Astrocyte of the spinal cord (primary cell): ENCODE data around the gene MYLK.
A peak's percentile ranks its signal among the peaks of the same experiment; 100 is the strongest.

ENCODE experiments used
- DNase-seq: peaks from one replicate; pipeline ENCODE4 v3.0.0; 2011; ENCODE audit warnings: low read depth, low spot score
- H3K4me3 ChIP-seq: 2 replicates; pipeline ENCODE4 v1.5.1; 2011; ENCODE audit warnings: low read depth, mild to moderate bottlenecking, low read length, moderate library complexity
- CTCF ChIP-seq: IDR thresholded peaks from 2 replicates; pipeline ENCODE4 v1.5.1; 2012; ENCODE audit warnings: low read depth, mild to moderate bottlenecking, low read length, inconsistent platforms
- in situ Hi-C: cut with HindIII; loops from 2 replicates; pipeline ENCODE4 v1.10.0; 2017; ENCODE audit warnings: low sequenced_read_pairs

MYLK gene

GRCh38 chr3:123621186-123621849, 262.8 kb downstream of the MYLK start:
- in situ Hi-C loops = no loop called here

DNA sequence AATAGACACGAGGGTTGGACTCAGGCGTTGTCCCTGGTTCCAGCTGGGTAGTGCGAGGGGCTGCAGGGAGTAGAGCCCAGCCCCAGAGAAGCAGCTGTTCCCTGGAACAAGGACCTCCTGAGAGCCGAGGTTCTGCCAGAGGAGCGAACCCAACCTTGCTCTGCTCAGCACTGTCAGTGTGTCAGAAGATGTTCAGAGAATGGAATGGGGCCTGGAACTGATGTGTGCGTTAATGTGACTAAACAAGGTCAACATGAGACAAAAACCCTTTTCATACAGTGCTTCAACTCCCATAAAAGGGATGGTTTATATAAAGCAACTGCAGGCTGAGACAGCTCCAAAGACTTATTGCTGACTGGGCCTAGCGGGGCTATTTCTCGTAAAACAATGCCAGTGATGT, 263.8 kb downstream of the MYLK start:
- DNase-seq = no peak
- no peak for TF ChIP-seq CTCF
- in situ Hi-C loops = no loop called here
- H3K4me3 ChIP-seq = no peak overlapping the region

More at GRCh38 chr3:123621186-123621849, 262.8 kb downstream of the MYLK start:
- H3K4me3 ChIP-seq = no peak overlapping the region
- DNase-seq = no peak
- TF ChIP-seq CTCF = no peak

- H3K4me3 ChIP-seq = no peak overlapping the region
Measured at GRCh38 chr3:123618768-123619484, 265.2 kb downstream of the MYLK start.

GRCh38 chr3:123618076-123618708, 265.9 kb downstream of the MYLK start:
- DNase-seq = no peak
- TF ChIP-seq CTCF = no peak
- in situ Hi-C loops = no loop called here
- no peak overlapping the region for H3K4me3 ChIP-seq

More at GRCh38 chr3:123618768-123619484, 265.2 kb downstream of the MYLK start:
- TF ChIP-seq CTCF = no peak
- in situ Hi-C loops = no loop called here
- peak; percentile 75 for DNase-seq

DNA sequence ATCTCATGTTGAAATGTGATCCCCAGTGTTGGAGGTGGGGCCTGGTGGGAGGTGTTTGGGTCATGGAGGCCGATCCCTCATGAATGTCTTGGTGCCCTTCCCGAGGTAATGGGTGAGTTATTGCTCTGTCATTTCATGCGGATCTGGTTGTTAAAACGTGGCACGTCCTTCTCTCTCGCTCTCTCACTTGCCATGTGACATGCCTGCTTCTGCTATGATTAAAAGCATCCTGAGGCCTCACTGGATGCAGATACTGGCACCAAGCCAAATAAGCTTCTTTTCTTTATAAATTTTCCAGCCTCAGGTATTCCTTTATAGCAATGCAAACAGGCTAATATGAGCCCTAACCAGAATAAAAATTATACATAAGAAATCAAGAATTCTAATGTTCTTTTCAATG, 267.5 kb downstream of the MYLK start:
- no peak overlapping the region for H3K4me3 ChIP-seq
- no peak for DNase-seq

More for the DNA sequence above, 267.5 kb downstream of the MYLK start:
- in situ Hi-C loops = no loop called here
- TF ChIP-seq CTCF = no peak
